ENCODE data around the gene IPO9.
"Not testable (repeated sequence)": the region's sequence is repeated elsewhere in the genome, so short reads cannot be mapped to it uniquely, and the experiment has no call there.

IPO9 gene

DNA sequence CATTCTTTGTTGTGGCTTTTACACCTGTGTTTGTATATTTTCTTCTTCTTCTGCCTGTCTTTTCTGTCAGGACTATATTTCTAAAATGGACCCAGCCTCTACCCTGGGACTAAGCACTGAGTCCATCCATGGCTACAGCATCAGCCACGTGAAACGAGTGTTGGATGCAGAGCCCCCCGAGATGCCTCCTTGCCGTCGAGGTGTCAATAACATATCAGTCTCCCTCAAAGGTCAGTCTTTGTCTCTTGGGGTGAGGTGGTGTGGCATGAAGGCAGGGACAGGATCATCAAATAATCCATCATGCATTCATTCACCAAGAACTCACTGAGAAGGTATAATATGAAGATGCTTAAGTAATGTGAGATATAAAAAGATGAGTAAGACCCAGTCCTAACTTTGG lies 19.1 kb upstream of the IPO9 start:
- no peak for DNase-seq (ENCODE audit: low spot score)

DNA sequence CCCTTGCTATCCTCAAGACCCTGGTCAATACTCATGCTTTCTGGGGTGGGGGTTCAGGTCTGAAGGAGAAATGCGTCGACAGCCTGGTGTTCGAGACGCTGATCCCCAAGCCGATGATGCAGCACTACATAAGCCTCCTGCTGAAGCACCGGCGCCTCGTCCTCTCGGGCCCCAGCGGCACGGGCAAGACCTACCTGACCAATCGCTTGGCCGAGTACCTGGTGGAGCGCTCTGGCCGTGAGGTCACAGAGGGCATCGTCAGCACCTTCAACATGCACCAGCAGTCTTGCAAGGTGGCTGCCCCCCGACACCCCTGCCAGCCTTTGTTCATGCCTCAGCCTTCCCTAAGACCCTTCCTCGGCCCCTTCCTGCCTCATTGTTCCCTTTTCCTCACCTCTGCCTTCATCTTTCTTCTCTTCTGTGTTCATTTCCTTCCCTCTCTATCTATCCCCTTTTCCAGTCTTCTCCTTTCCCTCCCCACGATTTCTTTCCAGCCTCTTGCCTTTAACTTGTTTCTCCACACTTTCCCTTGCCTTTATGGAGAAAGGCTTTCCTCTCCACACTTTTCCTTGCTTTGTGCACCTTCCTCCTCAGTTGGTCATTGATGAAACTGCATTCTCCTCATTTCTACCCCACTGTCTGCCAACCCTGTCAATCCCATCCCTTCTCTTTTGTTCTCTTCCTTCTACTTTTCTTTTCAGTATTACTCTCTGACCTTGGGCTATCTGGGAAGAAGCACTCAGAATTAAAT lies 18.3 kb upstream of the IPO9 start:
- no peak for DNase-seq (ENCODE audit: low spot score)

DNA sequence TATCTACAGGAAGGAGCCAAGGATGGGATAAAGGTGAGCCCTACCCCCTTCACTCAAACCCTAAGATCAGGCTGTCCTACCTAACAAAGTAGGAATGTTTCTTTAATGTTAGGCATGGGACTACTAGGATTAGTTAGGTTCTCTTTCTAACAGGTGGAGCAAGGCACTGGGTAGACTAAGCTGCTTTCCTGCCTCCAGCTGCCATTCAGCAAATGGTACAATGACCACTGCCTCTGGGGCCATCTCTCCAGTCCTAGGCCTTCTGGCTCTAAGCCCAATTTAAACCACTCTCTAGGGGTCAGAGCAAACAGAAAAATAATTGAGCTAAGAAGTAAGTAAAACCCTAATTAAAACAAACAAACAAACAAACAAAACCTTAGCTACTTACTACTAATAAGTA lies 15.7 kb upstream of the IPO9 start:
- DNase-seq (ENCODE audit: low spot score), result no peak

DNA sequence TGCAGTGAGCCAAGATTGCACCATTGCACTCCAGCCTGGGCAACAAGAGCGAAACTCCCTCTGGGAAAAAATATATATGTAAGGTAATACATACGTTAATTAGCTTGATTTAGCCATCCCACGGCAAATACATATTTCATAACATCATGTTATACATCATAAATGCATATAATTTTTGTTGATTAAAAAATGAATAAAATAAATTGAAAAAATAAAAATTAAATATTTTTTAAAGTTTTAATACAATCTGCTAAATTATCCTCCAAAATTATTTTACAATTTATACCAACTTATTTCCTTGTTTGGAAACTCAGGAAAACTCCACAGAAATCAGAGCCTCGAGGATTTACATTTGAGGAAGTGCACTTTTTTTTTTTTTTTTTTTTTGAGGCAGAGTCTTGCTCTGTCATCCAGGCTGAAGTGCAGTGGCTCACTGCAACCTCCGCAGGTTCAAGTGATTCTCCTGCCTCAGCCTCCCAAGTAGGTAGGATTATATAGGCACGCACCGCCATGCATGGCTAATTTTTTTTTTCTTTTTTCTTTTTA lies 12.6 kb upstream of the IPO9 start:
- DNase-seq (ENCODE audit: low spot score), result no peak

DNA sequence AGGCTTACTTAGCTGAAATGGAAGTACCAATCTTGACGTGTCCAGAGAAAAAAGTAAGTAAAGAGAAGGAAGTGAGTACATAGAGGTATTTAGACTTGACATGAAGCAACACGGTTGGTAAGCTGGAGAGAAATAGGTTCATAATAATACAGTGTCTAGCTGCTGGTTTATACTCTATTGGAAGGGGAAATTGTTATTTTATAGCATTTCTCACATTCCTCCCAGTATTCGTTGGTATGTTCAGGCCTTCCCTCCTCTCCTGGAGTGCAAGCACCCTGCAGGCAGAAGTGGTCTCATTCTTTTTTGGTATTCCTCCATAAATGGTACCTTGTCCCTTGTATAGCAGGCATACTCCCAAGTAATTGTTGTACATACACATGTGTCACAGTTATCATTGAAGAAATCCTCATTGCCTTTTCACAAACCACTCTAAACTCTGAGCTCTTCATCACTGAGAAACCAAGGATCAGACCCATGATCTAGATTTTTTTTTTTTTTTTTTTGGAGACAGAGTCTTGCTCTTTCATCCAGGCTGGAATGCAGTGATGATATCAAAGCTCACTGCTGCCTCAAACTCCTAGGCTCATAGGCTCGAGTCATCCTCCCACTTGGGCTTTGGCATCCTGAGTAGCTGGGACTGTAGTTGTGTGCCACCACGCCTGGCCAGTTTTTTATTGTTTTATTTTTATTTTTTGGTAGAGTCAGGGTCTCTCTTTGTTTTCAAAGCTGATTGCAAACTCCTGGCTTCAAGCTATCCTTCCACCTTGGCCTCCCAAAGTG lies 9.8 kb upstream of the IPO9 start:
- no peak for DNase-seq (ENCODE audit: low spot score)

DNA sequence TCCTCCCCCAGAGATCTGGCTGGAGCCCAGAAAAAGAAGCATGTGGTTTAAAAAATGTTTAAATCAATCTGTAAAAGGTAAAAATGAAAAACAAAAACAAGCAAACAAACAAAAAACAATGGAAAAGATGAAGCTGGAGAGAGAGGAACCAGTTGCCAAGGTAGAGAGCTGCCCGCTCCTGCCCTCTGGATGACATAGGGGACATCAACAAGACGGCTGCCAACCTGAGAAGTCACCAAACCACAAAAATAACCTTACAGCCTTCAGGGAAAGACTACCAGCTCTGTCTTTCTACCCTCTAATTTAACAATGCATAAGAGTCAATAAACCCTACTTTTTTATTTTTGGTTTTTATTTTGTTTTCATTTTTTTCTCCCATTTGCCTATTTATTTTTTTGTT lies 8.5 kb upstream of the IPO9 start:
- DNase-seq (ENCODE audit: low spot score), result no peak

DNA sequence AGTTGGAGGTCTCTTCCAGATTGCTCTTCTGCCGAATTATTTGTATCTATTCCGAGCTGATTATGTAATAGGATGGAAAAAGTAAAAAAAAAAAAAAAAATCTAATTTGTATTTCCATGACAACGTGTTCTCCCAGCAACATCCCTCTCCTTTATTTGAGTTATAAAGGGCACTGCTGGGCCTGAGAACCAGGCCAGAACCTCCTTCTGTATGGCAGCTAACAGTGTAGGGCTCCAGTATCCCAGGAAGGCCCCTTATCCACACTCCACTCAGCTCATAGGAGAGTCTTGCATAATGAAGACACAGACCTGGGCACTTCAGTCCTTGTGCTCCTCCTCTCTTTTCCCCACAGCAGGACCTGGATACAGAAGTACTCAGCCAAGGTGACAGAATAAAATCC lies 3.7 kb upstream of the IPO9 start:
- DNase-seq (ENCODE audit: low spot score), result no peak

DNA sequence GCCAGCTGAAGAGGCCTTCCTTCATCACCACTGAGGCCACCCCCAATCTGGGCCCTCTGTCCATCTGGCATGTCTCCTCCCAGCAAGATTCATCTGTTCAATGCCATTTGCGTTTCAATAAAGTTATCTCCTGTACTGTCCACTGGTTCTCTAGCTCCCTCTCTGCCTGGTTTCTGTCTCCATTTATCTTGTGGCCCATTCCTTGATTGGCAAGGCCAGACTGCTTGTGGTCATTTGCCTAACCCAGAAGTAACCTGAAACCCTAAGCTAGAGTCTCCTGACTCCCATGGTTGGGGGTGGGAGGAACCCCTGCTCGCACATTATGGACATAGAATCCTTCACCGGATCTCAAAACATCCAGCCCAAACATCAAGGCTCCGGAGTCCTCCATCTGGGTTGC lies 2.1 kb upstream of the IPO9 start:
- no peak for DNase-seq (ENCODE audit: low spot score)

DNA sequence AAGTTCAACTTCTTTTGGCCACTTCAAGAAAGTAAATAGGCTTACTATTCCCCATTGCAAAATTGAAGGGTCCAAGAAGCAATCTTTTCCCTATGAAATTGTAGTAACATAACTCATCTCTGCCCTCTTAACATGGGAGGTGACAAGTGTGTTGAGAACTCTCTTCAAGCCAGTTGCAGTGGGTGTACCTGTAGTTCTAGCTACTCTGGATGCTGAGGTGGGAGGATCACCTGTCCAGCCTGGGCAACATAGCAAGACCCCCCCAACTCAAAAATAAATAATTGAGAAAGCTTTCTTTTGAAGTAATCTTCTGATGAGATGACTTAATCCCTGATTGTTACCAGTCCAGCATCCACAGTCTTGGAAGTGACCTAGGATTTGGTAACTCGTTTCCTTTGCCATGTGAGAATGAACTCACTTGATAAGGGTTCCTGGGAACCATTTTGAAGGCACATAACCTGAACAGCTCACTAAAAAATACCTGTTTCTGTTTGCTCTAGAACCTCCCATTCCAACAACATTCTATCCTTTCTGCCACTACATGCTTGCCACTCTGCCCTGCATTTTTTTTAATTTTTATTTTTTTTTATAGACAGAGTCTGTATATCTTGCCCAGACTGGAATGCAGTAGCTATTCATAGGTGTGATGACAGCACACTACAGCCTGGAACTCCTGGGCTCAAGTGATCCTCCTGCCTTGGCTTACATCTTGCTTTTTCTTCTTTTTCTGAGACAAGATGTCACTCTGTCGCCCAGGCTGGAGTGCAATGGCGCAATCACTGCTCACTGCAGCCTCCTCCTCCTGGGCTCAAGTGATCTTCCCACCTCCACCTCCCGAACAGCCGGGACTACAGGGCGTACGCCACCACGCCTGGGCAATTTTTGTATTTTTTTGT lies 1.4 kb upstream of the IPO9 start:
- no peak for DNase-seq (ENCODE audit: low spot score)

DNA sequence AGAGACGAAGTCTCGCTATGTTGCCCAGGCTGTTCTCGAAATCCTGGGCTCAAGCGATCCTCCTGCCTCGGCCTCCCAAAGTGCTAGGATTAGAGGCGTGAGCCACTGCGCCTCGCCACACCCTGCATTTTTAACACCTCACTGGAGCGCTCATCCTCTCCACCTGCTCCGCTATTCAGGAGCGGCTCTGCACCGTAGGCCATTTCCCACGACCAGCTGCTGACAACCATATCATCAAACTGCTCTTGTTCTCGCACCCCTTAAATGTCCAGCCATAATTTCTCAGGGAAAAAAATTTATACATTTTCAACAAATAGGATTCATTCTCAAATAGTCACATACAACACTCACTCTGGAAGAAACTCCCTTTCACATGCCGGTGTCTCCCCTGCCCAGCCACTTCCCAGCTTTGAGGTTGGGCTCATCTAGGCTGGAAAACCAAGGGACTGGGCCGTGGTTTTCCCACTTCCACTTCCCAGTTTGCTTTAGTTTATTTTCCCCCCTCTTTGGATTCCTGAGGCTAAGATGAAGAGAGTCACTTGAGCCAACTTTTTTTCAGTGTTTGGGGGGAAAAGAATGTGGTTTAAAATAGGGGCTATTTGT lies 639 bp upstream of the IPO9 start:
- DNase-seq (ENCODE audit: low spot score), result no peak

DNA sequence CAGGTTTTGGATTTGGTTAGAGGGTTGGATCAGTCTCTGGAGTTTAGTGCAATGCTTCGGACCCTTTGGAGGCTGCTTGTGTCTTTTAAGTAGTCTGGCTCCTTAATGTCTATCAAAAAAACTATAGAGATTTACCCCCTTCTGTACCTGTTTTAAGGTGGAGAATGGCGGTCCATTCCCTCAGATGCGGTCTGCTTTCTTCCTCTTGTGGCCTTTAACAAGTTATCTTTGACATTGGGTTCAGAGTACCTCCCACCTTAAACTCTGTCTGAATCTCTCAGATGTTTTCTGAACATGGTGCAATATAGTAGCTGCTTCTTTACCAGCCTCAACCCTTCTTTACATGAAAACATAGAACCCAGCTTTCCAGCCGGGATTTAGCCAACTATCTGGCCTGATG lies 2.4 kb downstream of the IPO9 start:
- no peak for DNase-seq (ENCODE audit: low spot score)

DNA sequence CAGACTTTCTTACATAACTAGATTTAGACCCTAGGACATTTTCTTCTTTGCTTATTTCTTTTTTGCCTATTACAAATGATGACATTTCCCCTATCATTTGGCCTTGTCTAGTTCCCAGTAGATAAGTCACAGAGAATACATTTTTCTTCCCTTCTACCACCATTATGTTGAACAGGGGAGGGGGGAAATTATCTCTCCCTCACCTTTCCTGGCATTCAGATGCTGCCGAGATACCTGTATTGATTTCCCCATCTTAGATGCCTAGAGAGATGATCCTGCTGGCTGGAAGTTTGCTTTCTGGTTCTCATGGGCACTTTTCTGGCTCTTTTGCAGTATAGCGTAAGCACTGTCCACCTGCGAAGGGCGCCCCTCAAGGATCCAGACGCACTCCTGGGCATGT lies 5.7 kb downstream of the IPO9 start:
- DNase-seq (ENCODE audit: low spot score), result no peak

DNA sequence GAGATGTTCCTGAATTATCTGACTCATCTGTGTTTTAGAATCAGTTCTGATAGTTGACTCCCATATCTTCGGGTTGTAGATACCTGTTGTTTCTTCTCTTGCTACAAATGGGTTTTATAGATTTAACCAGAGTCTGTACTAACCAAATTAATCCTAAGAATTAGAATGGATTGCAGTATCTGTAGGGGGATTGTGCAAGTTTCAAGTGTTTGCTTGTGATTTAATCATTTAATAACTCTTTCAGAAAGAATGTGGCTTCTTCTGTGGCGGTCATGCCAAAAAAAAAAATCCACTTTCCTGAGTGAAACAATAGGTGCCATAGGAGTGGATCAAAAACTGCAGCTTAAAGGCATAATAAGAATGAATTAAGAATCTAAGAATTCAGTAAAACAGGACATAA lies 9.4 kb downstream of the IPO9 start:
- DNase-seq (ENCODE audit: low spot score), result no peak

DNA sequence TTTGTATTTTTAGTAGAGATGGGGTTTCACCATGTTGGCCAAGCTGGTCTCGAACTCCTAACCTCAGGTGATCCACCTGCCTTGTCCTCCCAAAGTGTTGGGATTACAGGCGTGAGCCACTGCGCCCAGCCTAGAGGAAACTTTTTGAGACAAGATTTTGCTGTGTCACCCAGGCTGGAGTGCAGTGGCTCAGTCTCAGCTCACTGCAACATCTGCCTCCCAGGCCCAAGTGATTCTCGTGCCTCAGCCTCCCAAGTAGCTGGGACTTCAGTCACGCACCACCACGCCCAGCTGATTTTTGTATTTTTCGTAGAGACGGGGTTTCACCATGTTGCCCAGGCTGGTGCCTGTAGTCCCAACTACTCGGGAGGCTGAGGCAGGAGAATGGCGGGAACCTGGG lies 10.1 kb downstream of the IPO9 start:
- not testable (repeated sequence) for DNase-seq (ENCODE audit: low spot score)

DNA sequence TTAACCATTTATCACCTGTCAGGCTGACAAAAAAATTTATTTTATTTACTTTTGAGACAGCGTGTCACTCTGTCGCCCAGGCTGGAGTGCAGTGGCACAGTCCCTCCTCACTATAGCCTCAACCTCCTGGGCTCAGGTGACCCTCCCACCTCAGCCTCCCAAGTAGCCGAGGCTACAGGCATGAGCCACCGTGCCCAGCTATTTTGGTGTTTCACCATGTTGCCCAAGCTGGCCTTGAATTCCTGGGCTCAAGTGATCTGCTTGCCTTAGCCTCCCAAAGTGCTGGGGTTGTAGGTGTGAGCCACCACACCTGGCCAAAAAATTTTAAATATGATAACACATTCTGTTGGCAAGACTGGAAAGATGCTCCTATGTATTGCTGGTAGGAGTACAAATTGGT lies 11.1 kb downstream of the IPO9 start:
- DNase-seq (ENCODE audit: low spot score), result no peak

DNA sequence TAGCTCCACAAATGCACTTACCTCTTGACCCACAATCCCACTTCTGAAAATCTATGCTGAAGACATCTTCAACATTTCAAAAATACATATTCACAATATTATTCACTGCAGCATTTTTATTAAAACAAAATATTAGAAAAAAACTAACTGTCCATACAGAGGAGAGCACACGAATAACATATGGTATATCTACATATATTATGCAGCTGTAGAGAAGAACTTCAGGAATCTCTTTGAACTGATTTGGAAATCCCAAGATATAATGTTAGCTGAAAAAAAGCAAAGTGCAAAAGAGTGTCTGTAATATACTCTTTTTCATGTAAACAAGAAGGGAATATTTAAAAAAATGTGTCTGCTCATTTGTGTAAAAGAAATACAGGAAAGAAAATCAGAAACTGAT lies 11.5 kb downstream of the IPO9 start:
- DNase-seq (ENCODE audit: low spot score), result no peak

DNA sequence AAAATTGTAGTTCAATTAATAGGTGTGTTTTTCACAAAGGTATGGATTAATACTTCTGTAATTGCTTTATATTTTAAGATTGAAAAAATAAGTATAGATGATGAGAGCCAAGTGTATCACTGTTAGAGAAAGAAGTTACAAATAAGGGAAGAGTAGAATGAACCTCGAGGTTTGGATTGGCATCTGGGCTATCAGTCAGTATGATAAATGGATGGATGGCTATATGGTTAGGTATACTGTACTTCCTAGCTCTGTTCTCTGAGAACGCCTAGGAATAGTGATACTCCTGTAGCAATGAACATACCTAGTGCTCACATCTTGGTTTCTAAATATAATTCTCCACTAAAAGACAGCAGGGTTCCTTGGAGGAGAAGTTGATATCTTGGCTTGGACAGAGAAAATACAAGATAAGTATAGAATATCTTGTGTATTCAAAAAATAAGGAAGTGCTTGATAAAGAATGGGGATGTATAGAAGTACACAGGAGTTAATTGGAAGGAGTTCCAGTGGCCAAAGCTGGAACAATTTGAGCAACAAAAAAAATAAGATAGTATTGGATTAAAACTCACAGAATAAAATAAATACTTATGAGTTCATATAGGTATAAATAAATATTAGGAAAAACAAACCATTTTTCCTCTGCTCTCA lies 12.4 kb downstream of the IPO9 start:
- no peak for DNase-seq (ENCODE audit: low spot score)

DNA sequence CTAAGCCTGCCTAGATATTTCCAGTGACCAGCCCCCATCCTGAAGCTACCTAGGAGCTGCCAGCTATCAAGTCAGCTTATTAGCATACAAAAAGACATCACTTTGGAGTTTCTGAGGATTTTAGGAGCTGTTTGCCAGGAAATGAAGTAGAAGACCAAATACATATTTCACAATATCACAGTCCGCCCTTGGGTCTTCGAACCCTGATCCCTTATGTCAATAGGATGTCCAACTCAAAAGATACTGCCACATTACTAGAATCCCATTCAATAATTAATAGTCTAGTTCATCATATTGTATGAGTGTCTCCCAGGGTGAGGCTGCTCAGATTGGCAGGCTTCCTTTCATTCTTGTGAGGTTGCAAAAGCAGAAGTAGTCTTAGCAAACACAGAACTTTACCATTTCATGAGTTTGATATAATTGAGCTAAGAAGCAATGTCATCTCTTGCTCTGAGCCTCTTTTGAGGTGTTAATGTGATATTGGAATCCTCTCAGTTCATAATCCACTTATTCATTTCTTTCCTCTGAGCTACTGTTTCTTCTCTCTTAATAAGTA lies 13.6 kb downstream of the IPO9 start:
- no peak for DNase-seq (ENCODE audit: low spot score)

DNA sequence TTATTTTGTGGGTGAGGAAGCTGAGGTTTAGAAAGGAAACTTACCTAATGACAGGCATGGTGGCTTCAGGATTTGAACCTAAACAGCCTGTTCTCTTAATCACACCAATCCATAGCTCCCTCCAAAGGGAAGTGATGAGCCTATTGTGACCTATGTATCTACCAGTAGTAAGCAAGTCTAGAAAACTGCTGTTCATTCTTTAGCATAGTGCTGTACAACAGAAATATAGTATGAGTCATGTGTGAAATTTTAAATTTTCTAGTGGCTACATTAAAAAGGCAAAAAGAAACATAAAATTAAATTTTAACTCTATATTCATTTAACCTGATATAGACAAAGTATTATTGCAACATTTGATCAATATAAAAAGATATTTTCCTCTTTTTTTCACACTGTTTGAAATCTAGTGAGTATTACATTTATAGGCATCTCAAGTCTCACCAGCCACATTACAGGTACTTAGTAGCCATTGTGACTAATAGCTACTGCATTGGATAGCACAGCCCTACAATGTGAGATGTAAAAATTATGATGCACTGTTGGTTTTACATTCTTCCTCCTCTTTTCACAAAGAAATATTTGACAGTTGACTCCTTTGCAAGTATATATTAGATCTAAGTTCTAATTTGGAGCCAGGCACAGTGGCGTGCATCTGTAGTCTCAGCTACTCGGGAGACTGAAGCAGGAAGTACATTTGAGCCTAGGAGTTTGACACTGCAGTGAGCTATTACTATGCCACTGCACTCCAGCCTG lies 16.6 kb downstream of the IPO9 start:
- DNase-seq (ENCODE audit: low spot score), result no peak

DNA sequence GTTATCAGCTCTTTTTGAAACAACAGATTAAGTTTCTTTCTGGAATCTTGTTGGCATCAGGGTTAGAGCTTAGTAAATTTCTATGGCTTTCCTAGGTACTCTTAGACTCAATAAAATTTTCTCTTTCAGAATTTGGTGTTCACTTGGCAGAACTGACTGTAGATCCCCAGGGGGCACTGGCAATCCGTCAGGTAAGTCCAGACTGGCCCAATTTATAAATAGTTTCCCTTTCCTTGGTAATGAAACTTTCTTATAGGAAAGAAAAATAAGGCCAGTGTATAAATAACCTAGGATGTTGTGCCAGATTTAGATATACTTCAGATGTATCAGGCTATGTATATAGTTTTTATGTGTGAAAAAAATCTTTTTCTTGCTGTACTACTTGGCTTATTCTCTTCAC lies 18.2 kb downstream of the IPO9 start:
- no peak for DNase-seq (ENCODE audit: low spot score)

DNA sequence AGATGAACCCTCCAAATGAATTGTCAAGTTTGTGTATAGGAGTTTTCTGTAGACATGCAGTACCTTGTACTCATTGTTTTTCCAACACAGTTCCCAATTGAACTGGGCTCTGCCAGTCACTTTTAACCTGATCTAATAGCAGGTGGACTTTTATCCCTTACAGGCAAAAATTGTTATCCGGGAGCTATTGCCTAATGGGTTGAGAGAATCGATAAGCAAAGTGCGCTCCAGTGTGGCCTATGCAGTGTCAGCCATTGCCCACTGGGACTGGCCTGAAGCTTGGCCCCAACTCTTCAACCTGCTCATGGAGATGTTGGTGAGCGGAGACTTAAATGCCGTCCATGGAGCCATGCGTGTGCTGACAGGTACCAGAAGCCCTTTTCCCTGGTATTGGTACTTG lies 19.3 kb downstream of the IPO9 start:
- DNase-seq (ENCODE audit: low spot score), result no peak

Data from HuH-7.5 (cell line).